Testis (tissue), 3 donors: ENCODE measurements around the gene NAA38. TPM values are rescaled to one million over a fixed set of nuclear protein-coding genes. Genes with fewer than 3 reads are reported as not detected.

ENCODE experiments used
- DNase-seq: peaks from one replicate; pipeline ENCODE4 v3.0.0-alpha.2; 2019
- H3K27ac ChIP-seq, 2 donors: fragments of 200-600 bp; sonication (generic); one replicate each; pipeline ENCODE4 v1.5.1; 2019
- H3K27me3 ChIP-seq: fragments of 200-600 bp; sonication (generic); one replicate; pipeline ENCODE4 v1.5.1; 2019
- H3K36me3 ChIP-seq: fragments of 200-600 bp; sonication (generic); one replicate; pipeline ENCODE4 v1.5.1; 2017; ENCODE audit warnings: low read depth; ENCODE audit errors: missing control alignments
- H3K4me1 ChIP-seq: fragments of 200-600 bp; sonication (generic); one replicate; pipeline ENCODE4 v1.5.1; 2019
- H3K4me3 ChIP-seq, 2 donors: fragments of 200-600 bp; sonication (generic); one replicate each; pipeline ENCODE4 v1.5.1; 2017 to 2019
- H3K9me3 ChIP-seq: fragments of 200-600 bp; sonication (generic); one replicate; pipeline ENCODE4 v1.5.1; 2017
- CTCF ChIP-seq, 3 experiments: fragments of 450-650 bp in 2 of 3; fragments of 200-600 bp in 1 of 3; sonication (generic) in 1 of 3; IDR thresholded peaks; one replicate each; pipeline ENCODE4 v1.5.1; 2016 to 2019; ENCODE audit warnings: antibody characterized with exemption in 3 of 3, mild to moderate bottlenecking in 2 of 3, moderate library complexity in 1 of 3
- POLR2A ChIP-seq: fragments of 450-650 bp; IDR thresholded peaks from one replicate; pipeline ENCODE4 v1.6.1; 2017; ENCODE audit warnings: antibody characterized with exemption, mild to moderate bottlenecking, moderate library complexity
- WGBS, 2 donors: methylation state at CpG; one replicate each; pipeline ENCODE4 v1.1.5; 2018; 5-methylcytosine and 5-hydroxymethylcytosine counted together
- intact Hi-C: fragments of 100-400 bp; cut with DNase I; formaldehyde crosslinking; loops from one replicate; pipeline ENCODE4 v1.15.1; 2023; ENCODE audit warnings: low total_unique reads
- polyA plus RNA-seq: library from polyadenylated mRNA; stranded (reverse); fragments of 350-450 nt; fragmentation: Illumina TruSeq; extraction: RNeasy Lipid Tissue Mini Kit (QIAGEN cat#74804); gene quantifications from one replicate; pipeline ENCODE4 v1.2.3, GENCODE V29; 2014; ENCODE audit warnings: low read depth, low replicate concordance; ENCODE audit not compliant: insufficient read depth
- total RNA-seq, 2 donors: library from RNA; depleted of rRNA; stranded (reverse); fragments of >200 nt; gene quantifications; one replicate each; pipeline ENCODE4 v1.2.3, GENCODE V29; 2016

Gene NAA38
- total and polyA plus RNA-seq, 3 donors from 2014 or later: 72.3 to 102 (median 83.1) TPM

GRCh38 chr17:7894866-7895265 lies 37.5 kb upstream of the NAA38 start:
- TF ChIP-seq POLR2A (no peak), CTCF (IDR thresholded peaks at IDR 0.05) (no peak)
- H3K9me3 ChIP-seq: no peaks in the 10 kb centered on the region
- intact Hi-C loops: no loop called here
- no peaks in the 10 kb centered on the region for H3K27me3 ChIP-seq
- H3K4me1 ChIP-seq: peaks cover 4% of the 10 kb centered on the region
- WGBS, 2 donors: 80 to 92% methylated on average over 8 of the region's 8 CpGs
- H3K4me3 ChIP-seq: no peak overlapping the region
- DNase-seq: no peak
- no peak overlapping the region for H3K27ac ChIP-seq
- no peaks in the 10 kb centered on the region for H3K36me3 ChIP-seq

GRCh38 chr17:7894226-7894625 lies 36.9 kb upstream of the NAA38 start:
- H3K27ac ChIP-seq: no peak overlapping the region
- intact Hi-C loops: no loop called here
- no peak overlapping the region for H3K4me3 ChIP-seq
- 91 to 95% methylated on average over 9 of the region's 9 CpGs for whole genome bisulfite sequencing, 2 donors
- H3K27me3 ChIP-seq: no peaks in the 10 kb centered on the region
- no peak for TF ChIP-seq POLR2A
- TF ChIP-seq CTCF (IDR thresholded peaks at IDR 0.05): no peak
- no peaks in the 10 kb centered on the region for H3K9me3 ChIP-seq
- H3K4me1 ChIP-seq: peaks cover 10% of the 10 kb centered on the region
- no peaks in the 10 kb centered on the region for H3K36me3 ChIP-seq
- DNase-seq: no peak

- Histone ChIP-seq H3K36me3 (no peaks in the 10 kb centered on the region), H3K27ac (no peak overlapping the region), H3K4me1 (peaks cover 19% of the 10 kb centered on the region), H3K9me3 (no peaks in the 10 kb centered on the region), H3K27me3 (no peaks in the 10 kb centered on the region), H3K4me3 (no peak overlapping the region)
- TF ChIP-seq POLR2A (no peak), CTCF (IDR thresholded peaks at IDR 0.05) (no peak)
- 81 to 87% methylated on average over 13 to 15 of the region's 15 CpGs for WGBS, 2 donors
- DNase-seq: no peak
- intact Hi-C loops: no loop called here
Observed at GRCh38 chr17:7893187-7893880, 36.0 kb upstream of the NAA38 start.

- peak; percentile 97 for DNase-seq
- WGBS, 2 donors: 37 to 50% methylated on average over 9 to 11 of the region's 11 CpGs
- TF ChIP-seq POLR2A (no peak), CTCF (IDR thresholded peaks at IDR 0.05) (peak; percentile 30 to 70 (median 56))
- no peak overlapping the region for H3K4me3 ChIP-seq
- intact Hi-C loops: no loop called here
- H3K36me3 ChIP-seq: no peaks in the 10 kb centered on the region
- no peaks in the 10 kb centered on the region for H3K9me3 ChIP-seq
- peak overlapping the region; percentile 87 to 91 for H3K27ac ChIP-seq
- no peaks in the 10 kb centered on the region for H3K27me3 ChIP-seq
- H3K4me1 ChIP-seq: peaks cover 37% of the 10 kb centered on the region
Observed at GRCh38 chr17:7889166-7889955, 32.0 kb upstream of the NAA38 start.
